Esophagus muscularis mucosa (tissue), 4 donors: Measurements from ENCODE around the gene KIF16B. TPM values are rescaled to one million over a fixed set of nuclear protein-coding genes. Genes with fewer than 3 reads are reported as not detected.

Source experiments
- DNase-seq: peaks from one replicate; pipeline ENCODE4 v3.0.0-alpha.2; 2017; ENCODE audit errors: extremely low spot score
- H3K27ac ChIP-seq, 4 donors: fragments of 200-600 bp; sonication (generic); replicated peaks in 1 of 4; 1 replicate in 3 of 4; 2 replicates in 1 of 4; pipeline ENCODE4 v1.5.1; 2016 to 2019; ENCODE audit warnings: mild to moderate bottlenecking in 1 of 4
- H3K27me3 ChIP-seq, 4 donors: fragments of 200-600 bp; sonication (generic); one replicate each; pipeline versions ENCODE4 v1.5.1 to v1.6.0; 2016 to 2019
- H3K36me3 ChIP-seq, 4 donors: fragments of 200-600 bp; sonication (generic); one replicate each; pipeline ENCODE4 v1.5.1; 2016 to 2019
- H3K4me1 ChIP-seq, 4 donors: fragments of 200-600 bp; sonication (generic); one replicate each; pipeline ENCODE4 v1.5.1; 2016 to 2019
- H3K4me3 ChIP-seq, 4 donors: fragments of 200-600 bp; sonication (generic); 1 replicate in 2 of 4; 2 replicates in 2 of 4; pipeline ENCODE4 v1.5.1; 2016 to 2019; ENCODE audit warnings: mild to moderate bottlenecking in 4 of 4, moderate library complexity in 1 of 4
- H3K9me3 ChIP-seq, 4 donors: fragments of 200-600 bp; sonication (generic); 1 replicate in 3 of 4; 2 replicates in 1 of 4; pipeline ENCODE4 v1.5.1; 2016 to 2019
- EP300 ChIP-seq: sonication (generic); formaldehyde crosslinking; IDR thresholded peaks from one replicate; pipeline ENCODE4 v1.6.1; 2017; ENCODE audit warnings: antibody characterized with exemption
- POLR2A ChIP-seq: fragments of 450-650 bp; IDR thresholded peaks from one replicate; pipeline ENCODE4 v1.6.1; 2017; ENCODE audit warnings: antibody characterized with exemption, moderate library complexity, mild to moderate bottlenecking, low read depth
- POLR2AphosphoS5 ChIP-seq, 2 donors: sonication (generic); formaldehyde crosslinking; IDR thresholded peaks; one replicate each; pipeline ENCODE4 v1.6.1; 2017; ENCODE audit warnings: antibody characterized with exemption in 2 of 2
- WGBS: methylation state at CpG from one replicate; pipeline ENCODE4 v1.1.5; 2018; 5-methylcytosine and 5-hydroxymethylcytosine counted together
- intact Hi-C: fragments of 100-400 bp; cut with DNase I; formaldehyde crosslinking; loops from one replicate; pipeline ENCODE4 v1.15.1; 2023
- total RNA-seq, 4 donors: library from RNA; depleted of rRNA; stranded (reverse); fragments of >200 nt; gene quantifications; one replicate each; pipeline versions ENCODE4 v1.1.0 to v1.2.1, GENCODE V29; 2016
- TF ChIP-seq, protein P1 (sequence below), 3 experiments: fragments of 200-600 bp in 2 of 3; fragments of 450-650 bp in 1 of 3; sonication (generic) in 2 of 3; IDR thresholded peaks; one replicate each; pipeline ENCODE4 v1.5.1; 2017 to 2019; ENCODE audit warnings: antibody characterized with exemption in 3 of 3, mild to moderate bottlenecking in 2 of 3, moderate library complexity in 1 of 3

KIF16B gene
- total RNA-seq, 4 donors from 2014 or later: 15.4 to 21.1 (median 19.3) TPM

DNA sequence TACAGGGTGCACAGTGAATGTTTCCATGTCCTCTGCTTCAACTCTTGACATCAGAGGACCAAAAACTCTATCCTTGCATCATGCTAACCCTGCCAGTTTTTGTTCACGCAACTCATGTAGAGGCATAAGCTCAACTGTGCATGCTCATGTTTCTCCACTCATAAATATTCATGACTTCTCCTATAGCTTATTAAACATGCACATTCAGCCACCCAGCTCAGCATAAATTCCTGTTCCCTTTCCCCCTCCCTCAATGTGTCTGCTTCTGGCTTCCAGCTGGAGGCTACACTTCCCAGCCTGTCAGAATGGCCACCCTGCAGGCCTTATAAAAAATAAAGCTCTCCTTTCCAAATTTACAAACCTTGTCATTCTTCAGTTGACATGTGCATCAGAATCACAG is 154.6 kb downstream of the KIF16B start:
- no peak overlapping the region for H3K4me3 ChIP-seq
- intact Hi-C loops: no loop called here
- no peaks in the 10 kb centered on the region for H3K27me3 ChIP-seq
- DNase-seq: peak; percentile 45
- no peaks in the 10 kb centered on the region for H3K4me1 ChIP-seq
- no peak overlapping the region for H3K27ac ChIP-seq
- WGBS: 95% methylated on average over 1 of the region's 1 CpG
- H3K36me3 ChIP-seq: peaks cover 2 to 28% (median 4%) of the 10 kb centered on the region in 4 donors
- no peak for TF ChIP-seq POLR2AphosphoS5 (IDR thresholded peaks at IDR 0.05)
- TF ChIP-seq EP300: no peak
- TF ChIP-seq POLR2A: no peak
- TF ChIP-seq, protein P1, sequence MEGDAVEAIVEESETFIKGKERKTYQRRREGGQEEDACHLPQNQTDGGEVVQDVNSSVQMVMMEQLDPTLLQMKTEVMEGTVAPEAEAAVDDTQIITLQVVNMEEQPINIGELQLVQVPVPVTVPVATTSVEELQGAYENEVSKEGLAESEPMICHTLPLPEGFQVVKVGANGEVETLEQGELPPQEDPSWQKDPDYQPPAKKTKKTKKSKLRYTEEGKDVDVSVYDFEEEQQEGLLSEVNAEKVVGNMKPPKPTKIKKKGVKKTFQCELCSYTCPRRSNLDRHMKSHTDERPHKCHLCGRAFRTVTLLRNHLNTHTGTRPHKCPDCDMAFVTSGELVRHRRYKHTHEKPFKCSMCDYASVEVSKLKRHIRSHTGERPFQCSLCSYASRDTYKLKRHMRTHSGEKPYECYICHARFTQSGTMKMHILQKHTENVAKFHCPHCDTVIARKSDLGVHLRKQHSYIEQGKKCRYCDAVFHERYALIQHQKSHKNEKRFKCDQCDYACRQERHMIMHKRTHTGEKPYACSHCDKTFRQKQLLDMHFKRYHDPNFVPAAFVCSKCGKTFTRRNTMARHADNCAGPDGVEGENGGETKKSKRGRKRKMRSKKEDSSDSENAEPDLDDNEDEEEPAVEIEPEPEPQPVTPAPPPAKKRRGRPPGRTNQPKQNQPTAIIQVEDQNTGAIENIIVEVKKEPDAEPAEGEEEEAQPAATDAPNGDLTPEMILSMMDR (IDR thresholded peaks at IDR 0.05): no peak
- H3K9me3 ChIP-seq: peaks cover 0 to 4% (median 0%) of the 10 kb centered on the region in 4 donors

DNA sequence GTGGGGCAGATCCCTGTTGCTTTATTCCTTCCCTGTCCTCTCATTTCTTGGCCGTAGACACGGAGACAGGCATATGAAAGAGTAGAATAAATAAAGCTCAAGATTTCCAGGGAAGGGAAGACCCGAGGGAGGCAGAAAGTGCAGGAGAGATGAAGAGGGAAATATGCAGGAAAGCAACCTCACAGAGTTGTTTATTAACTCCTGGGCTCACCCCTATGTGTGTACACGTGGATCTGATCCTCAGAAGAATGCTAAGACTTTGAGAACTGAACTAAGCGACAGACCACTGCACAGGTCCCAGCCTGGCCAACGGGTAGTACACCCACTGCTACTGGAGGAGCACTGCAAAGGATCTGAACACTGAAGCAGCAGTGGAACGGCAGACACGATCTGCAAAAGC is 156.2 kb downstream of the KIF16B start:
- intact Hi-C loops: no loop called here
- no peak overlapping the region for H3K4me3 ChIP-seq
- peaks cover 0 to 22% (median 0%) of the 10 kb centered on the region in 4 donors for H3K36me3 ChIP-seq
- peak; percentile 57 for DNase-seq
- WGBS: 81% methylated on average over 8 of the region's 8 CpGs
- no peaks in the 10 kb centered on the region for H3K27me3 ChIP-seq
- no peaks in the 10 kb centered on the region for H3K4me1 ChIP-seq
- H3K9me3 ChIP-seq: no peaks in the 10 kb centered on the region
- TF ChIP-seq, protein P1 (IDR thresholded peaks at IDR 0.05): no peak
- TF ChIP-seq POLR2A (no peak), POLR2AphosphoS5 (IDR thresholded peaks at IDR 0.05) (no peak), EP300 (no peak)
- H3K27ac ChIP-seq: no peak overlapping the region

DNA sequence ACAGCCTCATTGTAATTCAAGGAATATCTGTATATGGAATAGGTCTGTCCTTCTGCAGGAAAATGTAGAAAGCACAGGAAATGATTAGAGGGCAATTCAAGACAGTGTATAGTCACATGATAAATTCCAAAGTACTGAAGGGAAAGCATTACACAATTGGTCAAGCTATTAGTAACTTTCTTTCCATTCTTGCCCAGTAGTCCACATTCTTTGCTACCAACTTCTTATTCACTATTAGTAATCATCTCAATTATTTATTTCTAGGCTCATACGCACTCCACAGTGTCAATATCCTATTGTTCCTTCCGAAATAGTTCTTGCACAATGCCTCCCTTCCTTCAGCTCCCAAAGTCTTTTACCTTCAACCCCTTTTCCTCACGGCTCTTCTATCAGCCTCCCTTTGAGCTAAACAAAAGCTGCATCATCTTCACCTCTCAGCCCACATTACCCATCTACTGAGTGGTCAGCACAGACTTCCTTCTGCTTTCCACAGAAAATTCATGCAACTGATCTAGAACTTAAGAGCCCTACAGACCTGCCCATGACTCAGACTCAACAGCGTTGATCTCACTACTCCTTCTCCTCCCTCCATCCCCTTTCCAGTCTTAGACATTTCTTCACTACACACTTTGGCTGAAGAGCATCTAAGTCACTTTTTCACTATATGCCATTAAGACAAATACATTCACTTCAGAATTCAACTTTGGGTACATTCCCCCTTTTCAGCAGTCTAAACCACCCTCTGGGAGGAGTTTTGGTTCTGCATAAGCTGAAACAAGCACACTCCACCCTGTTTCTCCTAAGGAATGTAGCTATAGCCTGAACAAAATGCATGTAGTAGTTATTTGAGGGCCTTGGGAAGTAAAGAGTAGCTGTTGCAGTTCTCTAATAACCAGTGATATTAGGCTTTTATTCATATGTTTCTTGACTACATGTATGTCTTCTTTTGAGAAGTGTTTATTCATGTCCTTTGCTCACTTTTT is 157.9 kb downstream of the KIF16B start:
- H3K4me1 ChIP-seq: no peaks in the 10 kb centered on the region
- H3K27ac ChIP-seq: no peak overlapping the region
- no peak overlapping the region for H3K4me3 ChIP-seq
- peaks cover 0 to 10% (median 5%) of the 10 kb centered on the region in 4 donors for H3K9me3 ChIP-seq
- H3K27me3 ChIP-seq: no peaks in the 10 kb centered on the region
- intact Hi-C loops: no loop called here
- peak; percentile 12 for DNase-seq
- TF ChIP-seq POLR2AphosphoS5 (IDR thresholded peaks at IDR 0.05) (no peak), POLR2A (no peak)
- peaks cover 0 to 32% (median 0%) of the 10 kb centered on the region in 4 donors for H3K36me3 ChIP-seq
- WGBS: 94% methylated on average over 4 of the region's 4 CpGs

DNA sequence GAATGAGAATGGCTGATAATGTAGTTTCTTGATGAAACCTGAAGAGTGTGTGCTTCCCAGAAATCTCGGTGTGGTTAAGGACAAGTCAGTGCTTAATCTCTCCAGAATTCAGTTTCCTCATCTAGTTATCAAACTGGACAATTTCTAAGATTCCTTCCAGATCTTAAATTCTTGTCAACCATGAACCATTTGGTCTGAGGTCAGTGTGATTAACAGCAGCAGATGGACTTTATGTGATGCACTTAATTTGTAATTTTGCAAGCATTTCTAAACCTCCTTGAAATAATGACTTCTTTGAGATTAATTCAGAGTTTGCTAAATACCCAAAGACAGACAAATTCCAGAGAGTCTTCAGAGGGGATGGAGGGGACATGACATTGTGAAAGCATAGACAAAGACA is 160.3 kb downstream of the KIF16B start:
- DNase-seq: no peak
- intact Hi-C loops: no loop called here
- H3K9me3 ChIP-seq: peaks cover 0 to 10% (median 5%) of the 10 kb centered on the region in 4 donors
- no peaks in the 10 kb centered on the region for H3K4me1 ChIP-seq
- H3K27me3 ChIP-seq: no peaks in the 10 kb centered on the region
- no peak overlapping the region for H3K4me3 ChIP-seq
- TF ChIP-seq EP300 (no peak), POLR2A (no peak), POLR2AphosphoS5 (IDR thresholded peaks at IDR 0.05) (no peak)
- TF ChIP-seq, protein P1 (IDR thresholded peaks at IDR 0.05): no peak
- no peak overlapping the region for H3K27ac ChIP-seq
- WGBS: 92% methylated on average over 1 of the region's 1 CpG
- peaks cover 0 to 19% (median 0%) of the 10 kb centered on the region in 4 donors for H3K36me3 ChIP-seq

DNA sequence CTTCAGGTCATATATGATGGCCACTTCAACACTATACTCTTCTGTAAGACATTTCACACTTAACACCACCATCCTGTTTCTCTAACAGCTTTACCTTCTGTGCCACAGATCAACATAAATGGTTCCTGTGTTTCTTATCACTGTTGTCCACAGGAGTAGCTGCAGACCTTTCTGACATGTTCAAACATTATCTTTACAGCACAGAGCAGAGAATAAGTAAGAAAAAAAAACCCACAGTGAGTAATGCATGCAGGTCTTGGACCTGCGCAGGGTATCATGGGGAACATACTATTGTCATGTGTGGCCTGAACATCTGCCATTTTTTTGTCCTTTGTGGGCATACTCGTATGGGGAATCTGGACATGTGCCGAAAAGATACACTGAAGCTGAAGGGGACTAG is 161.9 kb downstream of the KIF16B start:
- Histone ChIP-seq H3K4me1 (no peaks in the 10 kb centered on the region), H3K9me3 (peaks cover 0 to 10% (median 5%) of the 10 kb centered on the region in 4 donors), H3K36me3 (peaks cover 0 to 19% (median 1%) of the 10 kb centered on the region in 4 donors), H3K27me3 (no peaks in the 10 kb centered on the region), H3K4me3 (no peak overlapping the region), H3K27ac (no peak overlapping the region)
- 98% methylated on average over 3 of the region's 3 CpGs for whole genome bisulfite sequencing
- peak; percentile 14 for DNase-seq
- intact Hi-C loops: no loop called here
- TF ChIP-seq, protein P1 (IDR thresholded peaks at IDR 0.05): no peak
- TF ChIP-seq EP300: no peak
- TF ChIP-seq POLR2A: no peak
- no peak for TF ChIP-seq POLR2AphosphoS5 (IDR thresholded peaks at IDR 0.05)
